ENCODE results near the gene PAPPA. TPM values are rescaled to one million over a fixed set of nuclear protein-coding genes. Genes with fewer than 3 reads are reported as not detected.

PAPPA gene
- total RNA-seq, 1 experiment from 2014 or later: 7.0 TPM

- CTCF ChIA-PET: interaction anchor here (0.5 kb wide), 1 partner anchor 49 kb away, joined by 3 read pairs; no protein-coding TSS in a partner anchor
- Mint-ChIP-seq H3K9me3 (ENCODE audit: unreplicated experiment) (no peaks in the 10 kb centered on the region), H3K27ac (ENCODE audit: low read depth, unreplicated experiment) (no peak overlapping the region), H3K27me3 (ENCODE audit: insufficient read depth, unreplicated experiment) (no peaks in the 10 kb centered on the region), H3K4me1 (ENCODE audit: insufficient read depth, unreplicated experiment) (no peaks in the 10 kb centered on the region), H3K36me3 (ENCODE audit: insufficient read depth, unreplicated experiment) (peaks cover 21% of the 10 kb centered on the region), H3K4me3 (ENCODE audit: unreplicated experiment) (no peak overlapping the region)
- no peak for TF ChIP-seq CTCF (IDR thresholded peaks at IDR 0.05; ENCODE audit: unreplicated experiment)
- POLR2A ChIA-PET: no interaction called here
- DNase-seq (ENCODE audit: unreplicated experiment): no peak
- intact Hi-C loops (cut with micrococcal nuclease): no loop called here
- BruUV-seq (replicated peaks): no TSS peak
These were observed 199.4 kb downstream of the PAPPA start for GRCh38 chr9:116352958-116353357.

- Mint-ChIP-seq H3K4me1 (ENCODE audit: insufficient read depth, unreplicated experiment) (no peaks in the 10 kb centered on the region), H3K27ac (ENCODE audit: low read depth, unreplicated experiment) (no peak overlapping the region), H3K36me3 (ENCODE audit: insufficient read depth, unreplicated experiment) (peaks cover 15% of the 10 kb centered on the region), H3K9me3 (ENCODE audit: unreplicated experiment) (no peaks in the 10 kb centered on the region), H3K27me3 (ENCODE audit: insufficient read depth, unreplicated experiment) (no peaks in the 10 kb centered on the region), H3K4me3 (ENCODE audit: unreplicated experiment) (no peak overlapping the region)
- POLR2A ChIA-PET: no interaction called here
- intact Hi-C loops (cut with micrococcal nuclease): no loop called here
- no peak for TF ChIP-seq CTCF (IDR thresholded peaks at IDR 0.05; ENCODE audit: unreplicated experiment)
- BruUV-seq (replicated peaks): no TSS peak
- DNase-seq (ENCODE audit: unreplicated experiment): no peak
- CTCF ChIA-PET: interaction anchor here (0.6 kb wide), 1 partner anchor 203 kb away, joined by 3 read pairs; no protein-coding TSS in a partner anchor
These were observed 201.7 kb downstream of the PAPPA start for GRCh38 chr9:116355153-116355921.

GRCh38 chr9:116358251-116358650 is 204.7 kb downstream of the PAPPA start:
- CTCF ChIA-PET: interaction anchor here (0.7 to 1.2 kb wide), 3 partner anchors 12 to 1012 kb away, joined by 3 to 4 read pairs (median 4); no protein-coding TSS in a partner anchor
- DNase-seq (ENCODE audit: unreplicated experiment): no peak
- intact Hi-C loops (cut with micrococcal nuclease): no loop called here
- Mint-ChIP-seq H3K27ac (ENCODE audit: low read depth, unreplicated experiment) (no peak overlapping the region), H3K9me3 (ENCODE audit: unreplicated experiment) (no peaks in the 10 kb centered on the region), H3K4me1 (ENCODE audit: insufficient read depth, unreplicated experiment) (no peaks in the 10 kb centered on the region), H3K27me3 (ENCODE audit: insufficient read depth, unreplicated experiment) (no peaks in the 10 kb centered on the region), H3K4me3 (ENCODE audit: unreplicated experiment) (no peak overlapping the region), H3K36me3 (ENCODE audit: insufficient read depth, unreplicated experiment) (peaks cover 8% of the 10 kb centered on the region)
- BruUV-seq (replicated peaks): no TSS peak
- TF ChIP-seq CTCF (IDR thresholded peaks at IDR 0.05; ENCODE audit: unreplicated experiment): no peak
- POLR2A ChIA-PET: no interaction called here

GRCh38 chr9:116360016-116360415 is 206.4 kb downstream of the PAPPA start:
- intact Hi-C loops (cut with micrococcal nuclease): no loop called here
- no peak overlapping the region for H3K4me3 Mint-ChIP-seq (ENCODE audit: unreplicated experiment)
- no peak overlapping the region for H3K27ac Mint-ChIP-seq (ENCODE audit: low read depth, unreplicated experiment)

More at GRCh38 chr9:116360016-116360415, 206.4 kb downstream of the PAPPA start:
- TF ChIP-seq CTCF (IDR thresholded peaks at IDR 0.05; ENCODE audit: unreplicated experiment): no peak
- BruUV-seq (replicated peaks): no TSS peak
- CTCF ChIA-PET: interaction anchor here (0.7 kb wide), 1 partner anchor 288 kb away, joined by 5 read pairs; no protein-coding TSS in a partner anchor
- H3K27me3 Mint-ChIP-seq (ENCODE audit: insufficient read depth, unreplicated experiment): no peaks in the 10 kb centered on the region
- no peak for DNase-seq (ENCODE audit: unreplicated experiment)
- H3K4me1 Mint-ChIP-seq (ENCODE audit: insufficient read depth, unreplicated experiment): no peaks in the 10 kb centered on the region
- H3K36me3 Mint-ChIP-seq (ENCODE audit: insufficient read depth, unreplicated experiment): no peaks in the 10 kb centered on the region
- H3K9me3 Mint-ChIP-seq (ENCODE audit: unreplicated experiment): no peaks in the 10 kb centered on the region
- POLR2A ChIA-PET: interaction anchor here (1.2 kb wide), 1 partner anchor 9 kb away, joined by 6 read pairs; no protein-coding TSS in a partner anchor
